GM19351 (cell line): Measurements from ENCODE around the gene RCBTB2.
"Not testable (repeated sequence)": the region's sequence is repeated elsewhere in the genome, so short reads cannot be mapped to it uniquely, and the experiment has no call there.

Source experiments
- ATAC-seq: cut with Tn5 transposase; IDR thresholded peaks from one replicate; pipeline ENCODE4 v1.9.1; 2021; ENCODE audit warnings: mild to moderate bottlenecking, moderate library complexity; ENCODE audit not compliant: unreplicated experiment

The RCBTB2 gene

GRCh38 chr13:48457578-48458242 is 75.2 kb downstream of the RCBTB2 start:
- ATAC-seq, result no peak

GRCh38 chr13:48456546-48456945 is 76.3 kb downstream of the RCBTB2 start:
- ATAC-seq, result no peak

GRCh38 chr13:48451196-48451595 is 81.7 kb downstream of the RCBTB2 start:
- not testable (repeated sequence) for ATAC-seq

GRCh38 chr13:48449656-48450055 is 83.2 kb downstream of the RCBTB2 start:
- no peak for ATAC-seq

DNA sequence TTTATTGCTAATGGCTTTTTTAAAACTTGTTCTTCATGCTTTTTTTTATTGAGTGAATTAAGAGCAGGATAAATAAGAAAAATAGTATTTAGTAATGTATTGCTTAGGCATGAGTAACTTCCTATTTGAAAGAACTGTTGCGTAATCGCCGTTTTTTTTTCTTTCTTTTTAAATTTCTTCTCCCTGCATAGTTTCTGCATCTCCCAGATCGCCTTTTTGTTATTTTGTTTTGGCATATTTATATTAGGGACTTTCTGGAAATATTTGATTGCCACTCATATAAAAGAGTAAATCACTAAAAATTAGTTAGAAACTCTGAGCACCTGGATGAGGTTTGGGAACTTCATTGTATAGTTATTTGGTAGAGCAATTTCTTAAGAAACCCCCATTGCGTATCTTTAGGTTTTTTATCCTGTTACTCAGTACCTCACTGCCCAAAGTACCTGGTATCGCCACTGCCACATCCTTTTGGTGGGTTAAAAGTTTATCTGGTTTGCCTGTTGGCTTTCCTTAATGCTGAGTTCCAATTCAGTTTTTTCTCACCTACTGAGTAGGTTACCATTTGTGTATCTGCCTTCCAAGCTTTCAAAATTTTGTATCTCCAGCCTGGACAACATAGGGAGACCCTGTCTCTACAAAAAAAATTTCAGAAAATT is 83.8 kb downstream of the RCBTB2 start:
- no peak for ATAC-seq

DNA sequence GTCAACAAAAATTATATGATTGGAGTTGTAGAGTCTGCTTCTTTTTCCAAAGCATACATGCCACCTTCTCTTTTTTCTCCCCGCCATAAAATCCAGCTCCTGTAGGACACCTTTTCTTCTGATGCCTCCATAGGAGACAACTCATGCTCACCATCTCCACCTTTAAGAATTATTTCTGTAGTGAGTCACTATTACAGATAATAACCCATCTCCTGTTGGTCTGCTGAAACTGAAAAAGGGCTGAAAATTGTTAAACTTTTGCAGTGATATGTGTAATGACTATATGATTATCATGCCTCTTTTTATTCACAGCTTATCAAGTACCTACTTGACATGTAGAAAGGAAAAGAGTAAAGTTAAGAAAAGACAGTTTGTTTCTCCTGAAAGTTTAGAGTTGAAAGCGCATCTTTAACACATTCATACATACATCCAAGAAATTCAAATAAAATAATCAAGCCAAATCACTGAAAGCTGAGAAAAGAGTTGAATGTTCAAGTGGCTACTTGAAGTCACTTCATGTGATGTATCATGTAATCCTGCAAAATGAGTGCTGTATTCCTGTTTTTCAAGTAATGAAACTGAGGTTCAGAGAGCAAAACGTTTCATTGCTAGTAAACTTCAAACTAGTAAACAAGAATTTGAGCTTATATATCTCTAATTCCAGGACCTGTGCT is 84.5 kb downstream of the RCBTB2 start:
- ATAC-seq, result no peak

DNA sequence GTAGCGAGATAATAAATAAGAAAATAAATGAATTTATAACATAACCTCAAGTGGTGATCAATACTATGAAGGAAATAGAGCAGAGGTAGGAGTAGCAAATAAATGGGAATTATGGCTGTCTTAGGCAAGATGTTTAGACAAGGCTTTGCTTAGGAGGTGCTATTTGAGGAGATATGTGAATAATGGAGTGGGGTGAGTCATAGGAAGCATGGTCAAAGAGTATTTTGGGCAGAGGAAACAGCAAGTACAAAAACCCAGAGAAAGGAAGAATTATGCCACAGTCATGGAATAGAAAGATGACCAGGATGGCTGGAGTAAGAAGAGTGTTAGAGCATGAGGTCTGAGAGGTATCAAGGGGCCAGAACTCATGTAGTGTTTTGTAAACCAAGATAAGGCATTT is 86.4 kb downstream of the RCBTB2 start:
- no peak for ATAC-seq

DNA sequence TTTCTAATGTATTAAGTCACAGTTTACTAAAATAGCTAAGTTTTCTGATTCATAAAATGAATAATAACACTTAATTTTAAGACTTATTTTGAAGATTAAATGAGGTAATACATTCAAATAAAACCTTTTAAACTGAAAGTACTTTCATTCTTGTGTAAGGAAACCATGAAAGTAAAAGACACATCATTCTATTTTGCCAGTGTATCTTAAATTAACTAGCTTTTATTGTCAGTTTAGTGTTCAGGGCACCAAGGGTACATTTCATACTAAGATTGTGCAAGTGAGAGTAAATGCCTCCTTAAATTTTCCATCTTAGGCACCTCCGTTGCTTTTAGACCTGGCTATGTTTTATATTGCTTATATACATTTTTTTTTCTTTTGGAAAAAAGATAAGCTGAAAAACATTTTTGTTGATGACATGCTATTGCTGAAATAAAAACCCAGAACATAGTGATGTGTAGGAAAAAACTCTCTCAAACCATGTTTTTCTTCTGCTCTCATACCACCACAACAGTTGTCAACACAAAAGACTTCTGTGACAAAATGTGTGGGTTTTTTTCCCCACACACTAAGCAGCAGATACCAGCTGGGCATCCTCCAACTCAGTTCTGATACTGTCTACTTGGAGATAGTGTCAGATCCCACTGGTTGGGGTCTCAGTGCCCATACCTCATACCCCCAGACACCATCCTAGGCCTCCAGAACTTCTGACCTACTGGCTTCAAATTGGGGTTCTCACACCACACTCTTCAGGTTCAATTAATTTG is 89.3 kb downstream of the RCBTB2 start:
- ATAC-seq, result no peak
